ENCODE results near the gene ZNF408.

DNA sequence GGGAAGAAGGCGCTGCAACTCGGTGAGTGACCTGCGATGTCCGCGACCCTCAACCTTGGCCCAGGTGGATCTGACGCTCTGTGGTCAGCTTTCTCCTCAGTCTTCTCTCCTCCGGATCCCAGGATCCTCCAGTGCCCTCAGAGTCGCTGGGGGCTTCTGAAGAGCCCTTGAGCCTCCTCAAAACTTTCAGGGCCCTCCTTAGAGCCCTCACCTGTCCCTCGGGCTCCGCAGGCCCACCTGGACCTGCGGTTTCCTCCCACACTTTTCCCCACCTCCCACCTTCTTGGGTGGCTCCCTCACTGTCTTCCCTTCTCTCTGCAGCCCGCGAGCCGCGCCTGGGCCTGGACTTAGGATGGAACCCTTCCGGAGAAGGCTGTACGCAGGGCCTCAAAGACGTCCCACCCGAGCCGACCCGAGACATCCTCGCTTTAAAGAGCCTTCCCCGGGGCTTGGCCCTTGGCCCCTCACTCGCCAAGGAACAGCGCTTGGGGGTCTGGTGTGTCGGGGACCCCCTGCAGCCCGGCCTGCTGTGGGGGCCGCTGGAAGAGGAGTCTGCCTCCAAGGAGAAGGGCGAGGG, 335 bp downstream of the ZNF408 start:
- TF ChIP-seq POLR2AphosphoS5 (IDR thresholded peaks at IDR 0.05; ENCODE audit: low read depth, low read length) = peak; percentile 46; the same call in 1 of the 2 replicates
- no peak for TF ChIP-seq PAX5 (IDR thresholded peaks at IDR 0.05; ENCODE audit: insufficient read depth, low read length, severe bottlenecking)
- no peak for TF ChIP-seq TAF1 (IDR thresholded peaks at IDR 0.05; ENCODE audit: low read depth, low read length)
- peak; percentile 45; the same call in 1 of the 2 replicates for TF ChIP-seq POLR2A (IDR thresholded peaks at IDR 0.05; ENCODE audit: low read depth, low read length)
- no peak for TF ChIP-seq SPI1 (IDR thresholded peaks at IDR 0.05; ENCODE audit: low read depth, low read length)
- no peak for TF ChIP-seq POU2F2 (IDR thresholded peaks at IDR 0.05; ENCODE audit: low read depth, low read length)

Measured in GM12891 (cell line).